GM12864 (cell line): ENCODE data around the gene SIL1.
"Not testable (repeated sequence)": the region's sequence is repeated elsewhere in the genome, so short reads cannot be mapped to it uniquely, and the experiment has no call there.

Experiments used
- DNase-seq: peaks from one replicate; pipeline ENCODE4 v3.0.0-alpha.2; 2011; ENCODE audit warnings: low read depth
- H3K4me3 ChIP-seq: 2 replicates; pipeline ENCODE4 v1.5.1; 2011; ENCODE audit warnings: mild to moderate bottlenecking, low read depth, low read length, control low read depth
- CTCF ChIP-seq: IDR thresholded peaks from 2 replicates; pipeline ENCODE4 v1.5.1; 2011; ENCODE audit warnings: low read depth, mild to moderate bottlenecking, moderate library complexity, low read length, control low read depth, inconsistent platforms; ENCODE audit errors: missing control alignments

Gene SIL1

DNA sequence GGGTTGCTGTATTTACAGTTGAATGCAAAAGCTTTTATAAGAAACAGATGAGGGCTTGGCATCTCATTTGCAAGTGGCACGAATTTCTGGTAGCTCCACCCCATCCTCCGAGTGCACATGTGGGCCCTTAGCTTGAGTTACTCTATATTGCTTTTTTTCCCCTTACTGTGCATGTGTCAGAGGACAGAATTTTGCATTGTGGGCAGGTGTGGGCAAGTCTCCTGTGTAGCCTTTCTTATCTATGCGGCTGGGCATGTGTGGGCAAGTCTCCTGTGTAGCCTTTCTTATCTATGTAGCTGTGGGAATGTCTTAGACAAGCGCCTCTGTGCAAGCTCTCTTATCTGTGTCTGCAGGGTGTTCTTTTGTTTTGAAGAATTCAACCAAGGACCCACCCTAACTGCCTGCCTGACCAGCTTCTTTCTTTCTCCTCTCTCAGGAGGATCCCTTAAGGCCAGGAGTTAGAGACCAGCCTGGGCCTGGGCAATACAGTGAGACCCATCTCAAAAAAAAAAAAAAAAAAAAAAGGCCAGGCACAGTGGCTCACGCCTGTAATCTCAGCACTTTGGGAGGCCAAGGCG is 34.1 kb upstream of the SIL1 start:
- no peak for TF ChIP-seq CTCF
- no peak for DNase-seq
- no peak overlapping the region for H3K4me3 ChIP-seq

GRCh38 chr5:139228201-139228803 is 30.1 kb upstream of the SIL1 start:
- TF ChIP-seq CTCF, result no peak
- H3K4me3 ChIP-seq, result no peak overlapping the region
- no peak for DNase-seq

DNA sequence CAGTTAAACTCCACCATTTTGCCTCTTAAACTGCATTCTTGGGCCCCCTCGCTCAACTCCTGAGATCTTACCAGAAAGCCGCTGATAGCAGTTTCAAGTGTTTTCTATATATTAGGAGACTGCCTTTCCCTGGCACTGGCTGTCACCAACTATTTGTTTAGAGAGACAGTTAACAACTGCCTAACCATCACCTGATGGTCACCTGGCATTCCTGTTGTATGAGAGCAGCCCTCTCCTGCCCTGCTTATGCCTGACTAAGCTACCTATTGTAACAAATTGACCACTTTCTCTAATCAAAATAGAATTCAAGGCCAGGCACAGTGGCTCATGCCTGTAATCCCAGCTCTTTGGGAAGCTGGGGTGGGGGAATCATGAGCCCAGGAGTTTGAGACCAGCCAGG is 28.0 kb upstream of the SIL1 start:
- no peak for DNase-seq
- no peak overlapping the region for H3K4me3 ChIP-seq
- no peak for TF ChIP-seq CTCF

- no peak for DNase-seq
- no peak overlapping the region for H3K4me3 ChIP-seq
- TF ChIP-seq CTCF, result no peak
These were observed 25.3 kb upstream of the SIL1 start for GRCh38 chr5:139223481-139223880.

DNA sequence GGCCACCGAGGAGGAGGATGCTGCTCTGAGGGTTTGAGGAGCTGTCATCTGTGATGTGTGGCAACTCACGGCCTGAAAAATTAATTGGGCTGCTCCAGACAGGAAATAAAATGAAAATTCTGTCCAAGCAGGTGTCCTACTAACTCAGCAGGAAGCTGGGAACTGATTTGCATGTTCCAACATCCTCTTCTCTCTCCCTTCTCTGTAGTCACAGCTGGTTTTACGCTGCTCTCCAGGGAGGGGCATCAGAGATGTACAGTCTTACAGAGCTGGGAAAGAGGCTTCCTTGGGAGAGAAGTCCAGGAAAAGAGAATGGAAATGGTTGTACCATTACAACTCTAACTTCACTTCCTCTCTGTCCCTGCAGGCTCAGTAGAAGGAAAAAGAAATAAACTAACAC is 24.2 kb upstream of the SIL1 start:
- no peak for DNase-seq
- no peak for TF ChIP-seq CTCF
- no peak overlapping the region for H3K4me3 ChIP-seq

DNA sequence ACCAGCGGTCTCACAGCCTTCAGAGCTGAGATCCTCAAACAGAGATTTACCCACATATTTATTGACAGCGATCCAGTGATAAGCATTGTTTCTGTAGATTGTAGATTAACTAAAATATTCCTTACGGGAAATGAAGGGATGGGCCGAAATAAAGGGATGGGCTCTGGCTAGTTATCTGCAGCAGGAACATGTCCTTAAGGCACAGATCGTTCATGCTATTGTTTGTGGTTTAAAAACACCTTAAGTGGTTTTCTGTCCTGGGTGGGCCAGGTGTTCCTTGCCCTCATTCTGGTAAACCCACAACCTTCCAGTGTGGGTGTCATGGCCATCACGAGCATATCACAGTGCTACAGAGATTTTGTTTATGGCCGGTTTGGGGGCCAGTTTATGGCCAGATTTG is 19.9 kb upstream of the SIL1 start:
- not testable (repeated sequence) for H3K4me3 ChIP-seq, DNase-seq

DNA sequence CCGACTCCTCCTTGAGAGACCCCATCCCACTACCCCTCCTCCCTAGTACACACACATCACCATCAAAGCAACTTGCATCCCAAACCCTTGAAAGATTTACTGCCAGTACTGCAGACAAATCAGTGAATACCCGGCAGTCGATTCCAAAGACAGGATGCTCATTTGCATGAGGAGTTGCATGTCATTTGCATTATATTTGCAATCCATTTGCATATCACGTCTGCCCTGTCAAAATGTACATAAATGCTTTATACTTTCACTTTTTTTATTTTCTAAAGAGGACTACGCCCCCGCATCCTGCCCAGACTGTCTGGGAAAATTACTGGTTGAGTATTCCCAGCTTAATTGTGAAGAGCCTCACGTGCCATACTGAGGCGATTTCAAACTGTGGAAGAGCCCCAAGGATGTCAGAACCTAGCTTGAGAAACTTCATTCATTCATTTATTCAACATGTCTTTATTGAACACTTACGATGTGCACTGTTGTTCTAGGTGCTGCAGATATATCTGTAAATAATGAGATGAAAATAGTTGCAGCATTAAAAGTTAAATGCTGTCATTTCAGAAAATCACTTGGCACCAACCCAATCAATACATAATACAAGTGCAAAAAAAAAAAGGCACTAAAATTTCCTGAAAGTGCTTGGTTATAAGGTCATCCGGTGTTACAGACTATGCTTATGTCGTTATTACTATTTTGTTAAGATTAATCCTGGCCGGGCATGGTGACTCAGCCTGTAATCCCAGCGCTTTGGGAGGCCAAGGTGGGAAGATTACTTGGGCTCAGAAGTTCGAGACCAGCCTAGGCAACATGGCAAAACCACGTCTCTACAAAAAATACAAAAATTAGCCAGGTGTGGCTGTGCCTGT is 17.2 kb upstream of the SIL1 start:
- TF ChIP-seq CTCF, result no peak
- no peak for DNase-seq
- no peak overlapping the region for H3K4me3 ChIP-seq
